NCI-H128 (cell line): ENCODE results near the gene ASB4.
A peak's percentile ranks its signal among the peaks of the same experiment; 100 is the strongest.

ENCODE experiments used
- DNase-seq: peaks from one replicate; lab custom pipeline; 2025; ENCODE audit not compliant: unreplicated experiment; lab: John Stamatoyannopoulos, UW

The ASB4 gene

GRCh38 chr7:95525503-95525902 is 39.8 kb downstream of the ASB4 start:
- DNase-seq = no peak

GRCh38 chr7:95526128-95526738 is 40.5 kb downstream of the ASB4 start:
- DNase-seq = no peak

GRCh38 chr7:95527033-95527775 is 41.5 kb downstream of the ASB4 start:
- DNase-seq = peak; percentile 28

- no peak for DNase-seq
Observed at GRCh38 chr7:95527776-95528250, 42.1 kb downstream of the ASB4 start.

- no peak for DNase-seq
Observed at GRCh38 chr7:95529701-95530100, 44.0 kb downstream of the ASB4 start.

GRCh38 chr7:95530881-95531280 is 45.1 kb downstream of the ASB4 start:
- DNase-seq = no peak

GRCh38 chr7:95531605-95532219 is 46.0 kb downstream of the ASB4 start:
- DNase-seq = no peak

GRCh38 chr7:95534796-95535195 is 49.1 kb downstream of the ASB4 start:
- no peak for DNase-seq

- no peak for DNase-seq
Observed at GRCh38 chr7:95535662-95536061, 49.9 kb downstream of the ASB4 start.

- DNase-seq = no peak
Observed at GRCh38 chr7:95536656-95537311, 51.0 kb downstream of the ASB4 start.

- no peak for DNase-seq
Observed at GRCh38 chr7:95537468-95537867, 51.7 kb downstream of the ASB4 start.

GRCh38 chr7:95539426-95539825 is 53.7 kb downstream of the ASB4 start:
- DNase-seq = no peak

- no peak for DNase-seq
Observed at GRCh38 chr7:95540366-95540765, 54.6 kb downstream of the ASB4 start.

- DNase-seq = no peak
Observed at GRCh38 chr7:95543312-95543711, 57.6 kb downstream of the ASB4 start.

GRCh38 chr7:95544171-95544570 is 58.4 kb downstream of the ASB4 start:
- no peak for DNase-seq

GRCh38 chr7:95545007-95545615 is 59.4 kb downstream of the ASB4 start:
- DNase-seq = no peak

- no peak for DNase-seq
Observed at GRCh38 chr7:95545673-95546072, 59.9 kb downstream of the ASB4 start.

- no peak for DNase-seq
Observed at GRCh38 chr7:95546647-95547046, 60.9 kb downstream of the ASB4 start.

- no peak for DNase-seq
Observed at GRCh38 chr7:95547361-95548348, 61.9 kb downstream of the ASB4 start.
